GM12878 (cell line): ENCODE measurements around the gene FMR1. TPM values are rescaled to one million over a fixed set of nuclear protein-coding genes. Genes with fewer than 3 reads are reported as not detected.
A peak's percentile ranks its signal among the peaks of the same experiment; 100 is the strongest.

Experiments used
- ATAC-seq: fragments of 200-7000 bp; cut with Tn5 transposase; 3 replicates; pipeline ENCODE4 v1.9.1; 2020; ENCODE audit warnings: mild to moderate bottlenecking, moderate library complexity
- BruUV-seq: library from RNA; stranded (reverse); fragments of 400-500 nt; replicated peaks from 2 replicates; lab custom pipeline; 2021; lab: Mats Ljungman, UMichigan
- CTCF ChIA-PET: fragments of 300-600 bp; sonication (Branson Sonifier 250); formaldehyde crosslinking; extraction: SDS; loops from one replicate; lab custom pipeline; 2021; ENCODE audit warnings: inconsistent platforms; lab: Yijun Ruan, JAX
- POLR2A ChIA-PET: fragments of 350-600 bp; formaldehyde crosslinking; extraction: SDS; loops from one replicate; lab custom pipeline; 2021; ENCODE audit warnings: inconsistent platforms; lab: Charles Lee
- RAD21 ChIA-PET: fragments of 300-600 bp; sonication (Branson Sonifier 250); formaldehyde crosslinking; loops from one replicate; lab custom pipeline; 2023; ENCODE audit warnings: antibody characterized with exemption; ENCODE audit not compliant: unreplicated experiment; lab: Charles Lee
- SMC1A ChIA-PET: fragments of 300-600 bp; sonication (Branson Sonifier 250); formaldehyde crosslinking; loops from one replicate; lab custom pipeline; 2023; ENCODE audit not compliant: unreplicated experiment, uncharacterized antibody; lab: Charles Lee
- DNase-seq: peaks from one replicate; pipeline ENCODE4 v3.0.0-alpha.2; 2011; ENCODE audit warnings: low read depth, low spot score
- FAIRE-seq: peaks from 3 replicates; lab custom pipeline; 2011; peaks lifted over from hg19 to GRCh38; lab: Jason Lieb, UNC
- H2AFZ ChIP-seq: 2 replicates; pipeline ENCODE4 v1.6.0; 2011; ENCODE audit warnings: low read depth, low read length, control low read depth; ENCODE audit not compliant: control insufficient read depth
- H3K27ac ChIP-seq: 2 replicates; pipeline ENCODE4 v1.5.1; 2011; ENCODE audit warnings: control low read depth; ENCODE audit not compliant: control insufficient read depth, insufficient read depth
- H3K27me3 ChIP-seq, 2 experiments: replicated peaks in 1 of 2; 2 replicates each; pipeline versions ENCODE4 v1.6.0 to v1.6.1; 2011; ENCODE audit warnings: low read length in 1 of 2; ENCODE audit not compliant: control insufficient read depth in 2 of 2, insufficient read depth in 2 of 2
- H3K36me3 ChIP-seq, 2 experiments: 2 replicates each; pipeline ENCODE4 v1.5.1; 2011; ENCODE audit warnings: low read length in 1 of 2; ENCODE audit not compliant: control insufficient read depth in 2 of 2, insufficient read depth in 2 of 2
- H3K4me1 ChIP-seq: 2 replicates; pipeline ENCODE4 v1.6.1; 2011; ENCODE audit warnings: mild to moderate bottlenecking, low read length, moderate library complexity, mixed read lengths; ENCODE audit not compliant: control insufficient read depth, insufficient read depth
- H3K4me2 ChIP-seq: 2 replicates; pipeline ENCODE4 v1.6.0; 2011; ENCODE audit warnings: control low read depth; ENCODE audit not compliant: control insufficient read depth, insufficient read depth
- H3K4me3 ChIP-seq: fragments of 200-600 bp; sonication (generic); 2 replicates; pipeline ENCODE4 v1.5.1; 2016
- H3K79me2 ChIP-seq: 2 replicates; pipeline ENCODE4 v1.6.0; 2011; ENCODE audit warnings: low read length; ENCODE audit not compliant: control insufficient read depth, insufficient read depth
- H3K9ac ChIP-seq: 2 replicates; pipeline ENCODE4 v1.8.0; 2011; ENCODE audit warnings: low read length, control low read depth, mixed read lengths; ENCODE audit not compliant: control insufficient read depth, insufficient read depth
- H3K9me3 ChIP-seq: replicated peaks from 3 replicates; pipeline ENCODE4 v1.5.1; 2011; ENCODE audit warnings: mild to moderate bottlenecking, low read length; ENCODE audit not compliant: control insufficient read depth, insufficient read depth
- H4K20me1 ChIP-seq: 2 replicates; pipeline ENCODE4 v1.6.0; 2011; ENCODE audit not compliant: control insufficient read depth, insufficient read depth
- ATF7 ChIP-seq: fragments of 450-650 bp; IDR thresholded peaks from 2 replicates; pipeline ENCODE4 v1.6.1; 2016; ENCODE audit warnings: low read depth, mild to moderate bottlenecking
- MEF2B ChIP-seq: fragments of 450-650 bp; IDR thresholded peaks from 2 replicates; pipeline ENCODE4 v1.6.1; 2018; ENCODE audit warnings: mild to moderate bottlenecking, moderate library complexity; ENCODE audit not compliant: partially characterized antibody, poor library complexity, severe bottlenecking
- NBN ChIP-seq: fragments of 450-650 bp; IDR thresholded peaks from 2 replicates; pipeline ENCODE4 v1.6.1; 2016
- RB1 ChIP-seq: fragments of 450-650 bp; formaldehyde crosslinking; IDR thresholded peaks from 2 replicates; pipeline ENCODE4 v1.6.1; 2017; ENCODE audit warnings: mild to moderate bottlenecking, borderline replicate concordance
- SRF ChIP-seq, 2 experiments: IDR thresholded peaks; 2 replicates each; pipeline ENCODE4 v1.6.1; 2011; ENCODE audit warnings: low read depth in 2 of 2, low read length in 2 of 2, mild to moderate bottlenecking in 1 of 2, moderate library complexity in 1 of 2
- WGBS: methylation state at CpG from one replicate; pipeline ENCODE4 v1.1.6; 2016; ENCODE audit warnings: low lambda C conversion rate; ENCODE audit not compliant: insufficient replicate concordance, insufficient coverage; ENCODE audit errors: missing lambda C conversion rate; 5-methylcytosine and 5-hydroxymethylcytosine counted together
- in situ Hi-C: fragments of 300-500 bp; cut with MboI; formaldehyde crosslinking; loops from 9 replicates; pipeline ENCODE4 v1.14.3; 2018; ENCODE audit warnings: mixed read lengths
- intact Hi-C: fragments of 100-400 bp; cut with micrococcal nuclease; formaldehyde crosslinking; loops from one replicate; pipeline ENCODE4 v1.14.2; 2022; ENCODE audit not compliant: unreplicated experiment
- polyA plus RNA-seq, 11 experiments: library from polyadenylated mRNA; depleted of rRNA in 4 of 11; unstranded in 6 of 11; stranded (reverse) in 5 of 11; fragments of >200 nt; fragmentation: Nextera tagmentation in 4 of 11; fragmentation: Illumina TruSeq in 1 of 11; extraction: Ambion mirVana in 4 of 11; extraction: Trizol in 1 of 11; gene quantifications; 1 replicate in 1 of 11; 2 replicates in 10 of 11; pipeline versions ENCODE4 v1.2.1 to v1.2.3, GENCODE V29; 2011 to 2016; ENCODE audit warnings: inconsistent platforms in 2 of 11, missing spikeins in 2 of 11, low read depth in 1 of 11
- total RNA-seq, 4 experiments: library from RNA; depleted of rRNA in 3 of 4; stranded (reverse); fragments of >200 nt in 3 of 4; fragmentation: Illumina TruSeq in 1 of 4; extraction: Trizol in 1 of 4; gene quantifications; 2 replicates each; pipeline versions ENCODE4 v1.2.1 to v1.2.3, GENCODE V29; 2013 to 2021
- TF ChIP-seq, protein P1 (sequence below), 3 experiments: IDR thresholded peaks in 2 of 3; conservative IDR thresholded peaks in 1 of 3; 2 replicates each; pipeline ENCODE4 v1.5.1; 2011; ENCODE audit warnings: low read depth in 3 of 3, low read length in 3 of 3, mild to moderate bottlenecking in 3 of 3, control low read depth in 2 of 3, moderate library complexity in 2 of 3, inconsistent platforms in 1 of 3, mixed read lengths in 1 of 3; ENCODE audit not compliant: control insufficient read depth in 2 of 3, insufficient read depth in 1 of 3; ENCODE audit errors: extremely low read depth in 1 of 3

FMR1 gene
- total and polyA plus RNA-seq, 10 of the 15 experiments (the other 5 are each of a cell fraction or from before 2014, with no cell fraction given) = 7.9 to 37.5 (median 19.3) TPM

DNA sequence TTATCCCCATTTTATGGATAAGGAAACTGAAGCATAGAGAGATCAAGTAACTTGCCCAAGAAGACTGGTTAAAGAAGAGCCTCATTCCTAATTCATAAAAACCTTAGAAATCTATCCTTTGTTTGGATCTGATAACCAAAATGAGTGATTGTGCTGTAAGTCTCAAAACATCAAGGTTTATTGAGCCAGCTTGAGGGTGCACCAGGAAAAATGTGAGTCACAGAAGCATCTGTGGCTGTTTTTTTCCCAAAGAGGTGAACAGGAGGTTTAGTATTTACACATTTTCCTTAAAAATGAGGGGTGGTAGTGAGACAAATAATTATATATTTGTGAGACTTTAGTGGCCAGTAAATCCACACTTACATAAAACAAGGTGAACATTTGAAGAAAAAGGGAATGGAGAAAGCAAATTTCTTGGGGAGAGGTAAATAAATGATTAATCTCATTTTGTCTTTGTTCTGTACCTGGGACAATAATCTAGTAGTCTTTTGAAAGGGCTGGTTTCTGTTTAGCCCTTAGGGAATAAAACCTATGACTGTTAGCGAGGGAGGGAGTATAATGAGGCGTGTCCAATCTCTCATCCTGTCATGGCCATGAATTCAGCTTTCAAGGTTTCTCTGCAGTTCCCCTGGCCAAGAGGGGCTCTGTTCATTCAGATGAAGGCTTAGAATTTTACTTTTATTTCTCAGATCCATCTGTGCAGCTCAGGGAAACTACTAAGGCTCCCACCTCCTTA, 12.2 kb upstream of the FMR1 start:
- RAD21 ChIA-PET = interaction anchor here (0.7 kb wide), 1 partner anchor 19 kb away, joined by 3 read pairs; no protein-coding TSS in a partner anchor
- no peaks in the 10 kb centered on the region for H3K4me1 ChIP-seq
- H3K36me3 ChIP-seq = no peaks in the 10 kb centered on the region
- SMC1A ChIA-PET = interaction anchor here (0.7 to 1.1 kb wide), 2 partner anchors 8 to 17 kb away, joined by 3 to 4 read pairs; no protein-coding TSS in a partner anchor
- H2AFZ ChIP-seq = no peak overlapping the region
- H3K4me2 ChIP-seq = no peak overlapping the region
- H3K27me3 ChIP-seq = no peaks in the 10 kb centered on the region
- H3K9me3 ChIP-seq = no peaks in the 10 kb centered on the region; the same call in 2 of the 3 replicates
- intact Hi-C loops = no loop called here
- ATAC-seq = peak; percentile 75
- no peaks in the 10 kb centered on the region for H4K20me1 ChIP-seq
- 4% methylated on average over 2 of the region's 2 CpGs for WGBS
- H3K9ac ChIP-seq = no peak overlapping the region
- H3K27ac ChIP-seq = no peak overlapping the region
- TF ChIP-seq, protein P1, sequence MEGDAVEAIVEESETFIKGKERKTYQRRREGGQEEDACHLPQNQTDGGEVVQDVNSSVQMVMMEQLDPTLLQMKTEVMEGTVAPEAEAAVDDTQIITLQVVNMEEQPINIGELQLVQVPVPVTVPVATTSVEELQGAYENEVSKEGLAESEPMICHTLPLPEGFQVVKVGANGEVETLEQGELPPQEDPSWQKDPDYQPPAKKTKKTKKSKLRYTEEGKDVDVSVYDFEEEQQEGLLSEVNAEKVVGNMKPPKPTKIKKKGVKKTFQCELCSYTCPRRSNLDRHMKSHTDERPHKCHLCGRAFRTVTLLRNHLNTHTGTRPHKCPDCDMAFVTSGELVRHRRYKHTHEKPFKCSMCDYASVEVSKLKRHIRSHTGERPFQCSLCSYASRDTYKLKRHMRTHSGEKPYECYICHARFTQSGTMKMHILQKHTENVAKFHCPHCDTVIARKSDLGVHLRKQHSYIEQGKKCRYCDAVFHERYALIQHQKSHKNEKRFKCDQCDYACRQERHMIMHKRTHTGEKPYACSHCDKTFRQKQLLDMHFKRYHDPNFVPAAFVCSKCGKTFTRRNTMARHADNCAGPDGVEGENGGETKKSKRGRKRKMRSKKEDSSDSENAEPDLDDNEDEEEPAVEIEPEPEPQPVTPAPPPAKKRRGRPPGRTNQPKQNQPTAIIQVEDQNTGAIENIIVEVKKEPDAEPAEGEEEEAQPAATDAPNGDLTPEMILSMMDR (IDR thresholded peaks at IDR 0.05 in 2 of 3, conservative IDR thresholded peaks at IDR 0.05 in 1 of 3; ENCODE audit: control insufficient read depth in 2 of 3, extremely low read depth in 1 of 3, insufficient read depth in 1 of 3, low read depth in 3 of 3, low read length in 3 of 3) = no peak
- TF ChIP-seq MEF2B (peak; percentile 76), SRF (IDR thresholded peaks at IDR 0.05; ENCODE audit: low read depth in 2 of 2, low read length in 2 of 2) (no peak), ATF7 (0 out of 2 replicates have a peak, but pooled peaks have one; percentile 16), NBN (no peak), RB1 (no peak)
- TF ChIP-seq, all 136 proteins: peak for 2
- no TSS peak for BruUV-seq
- CTCF ChIA-PET = interaction anchor here (0.6 kb wide), 1 partner anchor 56 kb away, joined by 3 read pairs; no protein-coding TSS in a partner anchor
- Histone ChIP-seq H3K4me3 (no peak overlapping the region), H3K79me2 (no peaks in the 10 kb centered on the region)
- FAIRE-seq (no peak), DNase-seq (no peak)
- in situ Hi-C loops = no loop called here
- POLR2A ChIA-PET = no interaction called here
